ENCODE results near the gene WWTR1. TPM values are rescaled to one million over a fixed set of nuclear protein-coding genes. Genes with fewer than 3 reads are reported as not detected.

WWTR1 gene
- total RNA-seq, 1 experiment from 2014 or later, result 24.4 TPM

DNA sequence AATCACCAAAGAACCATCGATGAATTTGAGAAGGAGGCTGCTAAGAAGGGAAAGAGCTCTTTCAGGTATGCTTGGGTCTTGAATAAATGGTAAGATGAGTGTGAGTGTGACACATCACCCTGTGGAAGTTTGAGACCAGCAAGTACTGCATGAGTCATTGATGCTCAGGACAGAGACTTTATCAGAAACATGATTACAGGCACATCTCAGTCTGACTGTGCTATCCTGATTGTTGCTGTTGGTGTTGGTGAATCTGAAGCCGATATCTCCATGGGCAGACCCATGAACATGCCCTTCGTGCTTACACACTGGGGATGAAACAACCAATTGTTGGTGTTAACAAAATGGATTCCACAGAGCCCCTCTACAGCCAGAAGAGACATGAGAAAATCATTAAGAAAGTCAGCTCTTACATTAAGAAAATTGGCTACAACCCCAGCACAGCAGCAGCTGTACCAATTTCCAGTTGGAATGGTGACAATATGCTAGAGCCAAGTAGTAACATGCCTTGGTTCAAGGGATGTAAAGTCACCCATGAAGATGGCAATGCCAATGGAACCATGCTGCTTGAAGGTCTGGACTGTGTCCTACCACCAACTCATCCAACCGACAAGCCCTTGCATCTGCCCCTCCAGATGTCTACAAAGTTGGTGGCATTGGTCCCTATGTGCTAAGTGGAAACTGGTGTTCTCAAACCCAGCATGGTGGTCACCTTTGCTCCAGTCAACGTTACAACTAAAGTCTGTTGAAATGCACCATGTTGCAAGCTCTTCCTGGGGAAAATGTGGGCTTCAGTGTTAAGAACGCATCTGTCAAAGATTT, 162.9 kb downstream of the WWTR1 start:
- Histone ChIP-seq H3K9me3 (ENCODE audit: control insufficient read depth, low read depth, low read length) (no peaks in the 10 kb centered on the region), H3K4me1 (ENCODE audit: insufficient read depth, low read length) (no peaks in the 10 kb centered on the region), H3K79me1 (ENCODE audit: insufficient read depth, low read depth, low read length, poor library complexity, severe bottlenecking) (no peaks in the 10 kb centered on the region), H2BK20ac (ENCODE audit: low read depth, low read length, poor library complexity, severe bottlenecking) (no peak overlapping the region), H3K23me2 (ENCODE audit: insufficient read length, low read depth, low read length, poor library complexity, severe bottlenecking) (no peaks in the 10 kb centered on the region), H2BK12ac (ENCODE audit: insufficient read length, low read depth, low read length) (no peak overlapping the region), H4K5ac (ENCODE audit: insufficient read length, low read depth, low read length) (no peak overlapping the region), H3K4ac (ENCODE audit: low read depth, low read length) (no peak overlapping the region), H3K4me2 (ENCODE audit: insufficient read depth, insufficient read length, low read length) (no peak overlapping the region), H2BK15ac (ENCODE audit: low read depth, low read length) (no peak overlapping the region), H2BK120ac (ENCODE audit: low read depth, low read length, poor library complexity, severe bottlenecking) (no peak overlapping the region), H3K9ac (ENCODE audit: extremely low read depth, insufficient read length, low read length) (no peak overlapping the region), H3K14ac (ENCODE audit: insufficient read depth, low read length) (no peak overlapping the region), H2BK5ac (ENCODE audit: insufficient read length, low read length) (no peak overlapping the region), H4K20me1 (ENCODE audit: control insufficient read depth, insufficient read depth, insufficient read length) (no peaks in the 10 kb centered on the region), H2AK5ac (ENCODE audit: insufficient read length, low read length) (no peak overlapping the region), H3K23ac (ENCODE audit: insufficient read length, low read depth, low read length) (no peak overlapping the region), H3K27ac (ENCODE audit: insufficient read length, low read depth, low read length) (no peak overlapping the region), H3K18ac (ENCODE audit: insufficient read length, low read depth, low read length) (no peak overlapping the region), H3T11ph (ENCODE audit: low read length) (no peak overlapping the region), H4K8ac (replicated peaks; ENCODE audit: insufficient read length, low read depth, low read length) (no peak overlapping the region), H4K91ac (ENCODE audit: insufficient read length, low read depth, low read length) (no peak overlapping the region), H3K56ac (ENCODE audit: insufficient read length, low read depth, low read length) (no peak overlapping the region), H2AFZ (ENCODE audit: low read length) (no peak overlapping the region), H3K27me3 (ENCODE audit: insufficient read depth, low read length) (no peaks in the 10 kb centered on the region), H3K79me2 (ENCODE audit: insufficient read depth, low read length) (no peaks in the 10 kb centered on the region)
- no peak for DNase-seq
- no peak for TF ChIP-seq CTCF (conservative IDR thresholded peaks at IDR 0.05)
- Mint-ChIP-seq H3K4me3 (no peak overlapping the region), H3K27ac (no peak overlapping the region), H3K27me3 (ENCODE audit: low read depth) (peaks cover 4% of the 10 kb centered on the region), H3K4me1 (peaks cover 9 to 11% of the 10 kb centered on the region in 2 experiments), H3K9me3 (no peaks in the 10 kb centered on the region; a peak in 2 of 5 replicates), H3K36me3 (ENCODE audit: insufficient read depth in 1 of 3, low read depth in 3 of 3) (no peaks in the 10 kb centered on the region)
- WGBS (ENCODE audit: extremely low coverage, insufficient read length, low lambda C conversion rate), result no CpG with 5 or more reads among the region's 6 CpGs
